Endothelial cell (in vitro differentiated cells): ENCODE data around the gene TMEM212. TPM values are rescaled to one million over a fixed set of nuclear protein-coding genes. Genes with fewer than 3 reads are reported as not detected.
"Not testable (repeated sequence)": the region's sequence is repeated elsewhere in the genome, so short reads cannot be mapped to it uniquely, and the experiment has no call there.

Source experiments
- DNase-seq: peaks from one replicate; pipeline ENCODE4 v3.0.0; 2021; ENCODE audit warnings: low spot score
- H3K27ac Mint-ChIP-seq: one replicate; pipeline ENCODE4 v1.8.0; 2021; ENCODE audit warnings: mixed read lengths, inconsistent platforms; ENCODE audit not compliant: unreplicated experiment
- H3K27me3 Mint-ChIP-seq: one replicate; pipeline ENCODE4 v1.8.0; 2021; ENCODE audit warnings: mild to moderate bottlenecking, moderate library complexity, mixed read lengths, inconsistent platforms; ENCODE audit not compliant: unreplicated experiment
- H3K36me3 Mint-ChIP-seq: one replicate; pipeline ENCODE4 v1.8.0; 2021; ENCODE audit warnings: mild to moderate bottlenecking, low read depth, mixed read lengths, inconsistent platforms; ENCODE audit not compliant: unreplicated experiment
- H3K4me1 Mint-ChIP-seq: one replicate; pipeline ENCODE4 v1.8.0; 2021; ENCODE audit warnings: mild to moderate bottlenecking, mixed read lengths, inconsistent platforms; ENCODE audit not compliant: unreplicated experiment
- H3K4me3 Mint-ChIP-seq: one replicate; pipeline ENCODE4 v1.8.0; 2021; ENCODE audit warnings: mild to moderate bottlenecking, mixed read lengths, inconsistent platforms; ENCODE audit not compliant: unreplicated experiment
- H3K9me3 Mint-ChIP-seq: one replicate; pipeline ENCODE4 v1.8.0; 2021; ENCODE audit warnings: mixed read lengths, inconsistent platforms; ENCODE audit not compliant: unreplicated experiment
- total RNA-seq: library from RNA; stranded (reverse); fragmentation: NEBNext Ultra II Directional; extraction: Animal tissue kit (Norgen Biotek cat#: 25700); gene quantifications from one replicate; pipeline ENCODE4 v1.2.1, GENCODE V29; 2021; ENCODE audit not compliant: unreplicated experiment
- TF ChIP-seq, protein P1 (sequence below): fragments of 200-600 bp; sonication (generic); IDR thresholded peaks from one replicate; pipeline ENCODE4 v1.5.0; 2021; ENCODE audit warnings: antibody characterized with exemption; ENCODE audit not compliant: unreplicated experiment

The TMEM212 gene
- total RNA-seq, 1 donor from 2014 or later, result not detected

DNA sequence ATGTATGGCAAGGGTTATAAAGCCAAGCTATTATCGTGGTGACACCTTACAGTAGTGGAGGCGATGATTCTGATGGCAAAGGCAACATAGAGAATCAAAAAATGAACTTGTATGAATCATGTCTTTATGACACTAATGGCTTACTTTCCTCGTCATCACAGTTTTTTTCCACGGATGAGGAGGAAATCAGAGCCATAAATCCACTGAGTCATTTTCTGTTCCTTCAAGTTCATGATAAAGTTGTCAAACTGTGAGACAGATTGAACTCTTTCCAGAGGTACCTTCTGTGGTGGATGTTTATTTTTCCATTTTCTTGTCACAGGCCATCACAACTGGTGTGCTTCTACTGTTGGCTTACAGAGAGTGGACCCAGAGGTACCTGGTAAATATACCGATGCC is 8.5 kb downstream of the TMEM212 start:
- Mint-ChIP-seq H3K9me3 (no peaks in the 10 kb centered on the region), H3K27ac (no peak overlapping the region), H3K4me1 (peaks cover 2% of the 10 kb centered on the region), H3K4me3 (no peak overlapping the region), H3K27me3 (peaks cover 1% of the 10 kb centered on the region), H3K36me3 (peaks cover 7% of the 10 kb centered on the region)
- TF ChIP-seq, protein P1, sequence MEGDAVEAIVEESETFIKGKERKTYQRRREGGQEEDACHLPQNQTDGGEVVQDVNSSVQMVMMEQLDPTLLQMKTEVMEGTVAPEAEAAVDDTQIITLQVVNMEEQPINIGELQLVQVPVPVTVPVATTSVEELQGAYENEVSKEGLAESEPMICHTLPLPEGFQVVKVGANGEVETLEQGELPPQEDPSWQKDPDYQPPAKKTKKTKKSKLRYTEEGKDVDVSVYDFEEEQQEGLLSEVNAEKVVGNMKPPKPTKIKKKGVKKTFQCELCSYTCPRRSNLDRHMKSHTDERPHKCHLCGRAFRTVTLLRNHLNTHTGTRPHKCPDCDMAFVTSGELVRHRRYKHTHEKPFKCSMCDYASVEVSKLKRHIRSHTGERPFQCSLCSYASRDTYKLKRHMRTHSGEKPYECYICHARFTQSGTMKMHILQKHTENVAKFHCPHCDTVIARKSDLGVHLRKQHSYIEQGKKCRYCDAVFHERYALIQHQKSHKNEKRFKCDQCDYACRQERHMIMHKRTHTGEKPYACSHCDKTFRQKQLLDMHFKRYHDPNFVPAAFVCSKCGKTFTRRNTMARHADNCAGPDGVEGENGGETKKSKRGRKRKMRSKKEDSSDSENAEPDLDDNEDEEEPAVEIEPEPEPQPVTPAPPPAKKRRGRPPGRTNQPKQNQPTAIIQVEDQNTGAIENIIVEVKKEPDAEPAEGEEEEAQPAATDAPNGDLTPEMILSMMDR, result no peak
- DNase-seq, result no peak

DNA sequence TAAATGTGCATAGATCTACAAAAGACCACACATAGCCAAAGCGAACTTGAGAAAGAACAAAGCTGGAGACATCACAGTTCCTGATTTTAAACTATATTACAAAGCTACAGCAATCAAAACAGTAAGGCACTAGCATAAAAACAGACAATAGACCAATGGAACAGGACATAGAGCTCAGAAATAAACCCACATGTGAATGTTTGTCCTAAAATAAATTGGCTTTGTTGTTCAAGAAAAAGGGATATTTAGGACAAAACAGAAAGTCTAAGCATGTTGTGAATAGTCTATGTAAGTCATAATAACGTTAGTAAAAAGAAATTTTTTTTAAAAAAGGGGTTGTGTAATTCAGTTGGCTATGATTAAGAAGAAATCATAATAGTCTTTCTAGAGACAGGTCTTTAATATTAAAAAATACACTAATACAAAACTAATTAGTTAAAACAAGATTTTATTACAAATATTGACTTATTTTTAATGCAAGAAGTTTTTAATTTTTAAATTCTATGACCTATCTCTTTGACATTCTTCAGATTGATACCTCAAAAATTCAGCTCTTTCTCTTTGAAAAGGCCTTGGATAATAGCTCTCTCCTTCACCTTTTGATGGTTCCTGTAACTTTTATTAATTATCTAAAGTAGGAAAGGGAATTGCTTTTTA is 11.6 kb downstream of the TMEM212 start:
- H3K4me1 Mint-ChIP-seq, result peaks cover 2% of the 10 kb centered on the region
- no peak overlapping the region for H3K27ac Mint-ChIP-seq
- DNase-seq, result no peak
- H3K4me3 Mint-ChIP-seq, result no peak overlapping the region
- H3K27me3 Mint-ChIP-seq, result no peaks in the 10 kb centered on the region
- no peaks in the 10 kb centered on the region for H3K9me3 Mint-ChIP-seq
- peaks cover 3% of the 10 kb centered on the region for H3K36me3 Mint-ChIP-seq
- TF ChIP-seq, protein P1, result no peak

DNA sequence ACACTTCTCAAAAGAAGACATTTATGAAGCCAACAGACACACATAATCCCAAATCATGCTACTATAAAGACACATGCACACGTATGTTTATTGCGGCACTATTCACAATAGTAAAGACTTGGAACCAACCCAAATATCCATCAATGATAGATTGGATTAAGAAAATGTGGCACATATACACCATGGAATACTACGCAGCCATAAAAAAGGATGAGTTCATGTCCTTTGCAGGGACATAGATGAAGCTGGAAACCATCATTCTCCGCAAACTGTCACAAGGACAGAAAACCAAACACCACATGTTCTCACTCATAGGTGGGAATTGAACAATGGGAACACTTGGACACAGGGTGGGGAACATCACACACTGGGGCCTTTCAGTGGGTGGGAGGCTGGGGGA is 15.6 kb downstream of the TMEM212 start:
- not testable (repeated sequence) for H3K36me3 Mint-ChIP-seq, H3K27me3 Mint-ChIP-seq, H3K9me3 Mint-ChIP-seq, H3K27ac Mint-ChIP-seq, H3K4me3 Mint-ChIP-seq, DNase-seq
- peaks cover 15% of the 10 kb centered on the region for H3K4me1 Mint-ChIP-seq

DNA sequence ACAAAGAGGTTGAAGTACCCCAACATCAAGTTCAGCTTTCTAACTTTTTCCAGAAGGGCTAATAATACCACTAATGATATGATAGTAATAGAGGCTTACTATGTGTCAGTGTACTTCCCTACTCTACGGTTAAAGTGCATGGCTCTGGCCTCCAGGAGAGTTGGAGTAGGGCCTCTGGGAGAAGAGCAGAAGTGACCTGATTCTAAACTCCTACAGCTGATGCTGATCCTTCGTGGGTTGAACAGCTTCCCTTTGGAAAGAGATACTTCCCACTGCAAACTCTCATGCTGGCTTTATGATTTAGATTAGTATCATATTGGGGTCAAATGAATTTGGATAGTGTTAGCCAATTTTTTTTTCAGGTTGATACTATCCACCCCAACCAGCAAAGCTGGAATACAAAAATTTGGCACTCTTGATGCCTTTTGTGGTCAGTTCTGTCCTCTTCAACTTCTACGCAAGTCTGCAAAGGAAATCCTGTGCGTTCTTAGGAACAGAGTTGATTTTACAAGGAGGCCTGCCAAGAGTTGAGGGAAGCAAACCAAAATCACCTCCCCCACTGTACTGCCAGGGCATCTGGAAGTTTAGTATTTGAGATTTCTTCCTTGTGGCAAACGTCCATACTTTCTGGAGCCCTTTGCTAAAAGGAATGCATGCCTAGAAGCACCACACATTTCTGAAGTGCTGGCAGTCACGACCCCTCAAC is 17.8 kb downstream of the TMEM212 start:
- Mint-ChIP-seq H3K36me3 (peaks cover 5% of the 10 kb centered on the region), H3K27me3 (peaks cover 1% of the 10 kb centered on the region), H3K4me1 (peaks cover 23% of the 10 kb centered on the region), H3K27ac (no peak overlapping the region), H3K4me3 (no peak overlapping the region), H3K9me3 (no peaks in the 10 kb centered on the region)
- TF ChIP-seq, protein P1, result no peak
- DNase-seq, result no peak

DNA sequence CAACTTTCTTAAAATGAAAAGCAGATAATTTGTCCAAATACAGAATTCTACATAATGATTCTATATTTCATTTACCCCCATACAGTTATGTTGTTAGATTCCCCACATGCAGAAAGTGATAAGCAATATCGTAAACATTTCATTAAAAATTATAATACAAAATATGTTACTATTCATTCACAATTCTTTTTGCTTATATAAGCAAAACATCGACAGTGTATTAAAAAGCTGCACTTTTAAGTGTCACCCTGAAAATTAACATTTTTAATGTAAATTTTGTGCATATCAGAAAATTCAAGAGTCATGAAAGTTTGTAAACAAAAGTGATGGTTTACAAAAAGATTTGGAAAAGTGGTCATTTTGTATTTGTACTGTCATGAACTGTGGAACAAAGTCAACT is 19.2 kb downstream of the TMEM212 start:
- DNase-seq, result no peak
- no peak overlapping the region for H3K4me3 Mint-ChIP-seq
- peaks cover 1% of the 10 kb centered on the region for H3K27me3 Mint-ChIP-seq
- H3K36me3 Mint-ChIP-seq, result peaks cover 5% of the 10 kb centered on the region
- H3K9me3 Mint-ChIP-seq, result no peaks in the 10 kb centered on the region
- H3K27ac Mint-ChIP-seq, result no peak overlapping the region
- peaks cover 35% of the 10 kb centered on the region for H3K4me1 Mint-ChIP-seq
- TF ChIP-seq, protein P1, result no peak
